Upper lobe of left lung (tissue), 4 donors: ENCODE results near the gene CES2.

Experiments used
- CTCF ChIP-seq, 6 experiments: fragments of 450-650 bp in 4 of 6; fragments of 200-600 bp in 2 of 6; sonication (generic) in 2 of 6; IDR thresholded peaks; one replicate each; pipeline ENCODE4 v1.5.1; 2016 to 2019; ENCODE audit warnings: antibody characterized with exemption in 6 of 6
- POLR2A ChIP-seq, 4 donors: fragments of 450-650 bp; IDR thresholded peaks; one replicate each; pipeline ENCODE4 v1.5.1; 2016 to 2017; ENCODE audit warnings: antibody characterized with exemption in 4 of 4, mild to moderate bottlenecking in 2 of 4
- POLR2AphosphoS5 ChIP-seq, 2 donors: sonication (generic); formaldehyde crosslinking; IDR thresholded peaks; one replicate each; pipeline ENCODE4 v1.5.1; 2017; ENCODE audit warnings: antibody characterized with exemption in 2 of 2

- TF ChIP-seq CTCF (IDR thresholded peaks at IDR 0.05) (peak; percentile 66 to 80 (median 77)), POLR2A (IDR thresholded peaks at IDR 0.05) (no peak), POLR2AphosphoS5 (IDR thresholded peaks at IDR 0.05) (no peak)
These were observed 18.9 kb downstream of the CES2 start for GRCh38 chr16:66954097-66954659.
